ENCODE data around the gene PPP1R14C.

DNA sequence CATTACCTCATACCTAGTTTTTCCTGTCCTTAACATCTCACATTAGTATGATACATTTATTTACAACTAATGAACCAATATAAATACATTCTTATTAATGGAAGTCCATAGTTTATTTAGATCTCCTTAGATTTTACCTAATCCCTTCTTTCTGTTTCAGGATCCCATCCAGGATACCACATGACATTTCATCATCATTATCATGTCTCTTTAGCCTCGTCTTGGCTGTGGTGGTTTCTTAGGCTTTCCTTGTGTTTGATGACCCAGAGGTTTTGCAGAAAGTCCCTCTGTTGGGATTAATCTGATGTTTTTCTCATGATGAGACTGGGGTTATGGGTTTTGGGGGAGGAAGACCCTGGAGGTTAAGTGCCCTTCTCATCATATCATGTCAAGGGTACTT, 136.7 kb downstream of the PPP1R14C start:
- TF ChIP-seq EZH2 (IDR thresholded peaks at IDR 0.05; ENCODE audit: insufficient read depth, poor library complexity, severe bottlenecking): no peak
- TF ChIP-seq EZH2phosphoT487 (IDR thresholded peaks at IDR 0.05; ENCODE audit: insufficient read depth, low read depth): no peak

Data from GM23248 (cell line).